OCI-LY3 (cell line): ENCODE measurements around the gene PELI1.
A peak's percentile ranks its signal among the peaks of the same experiment; 100 is the strongest.
"Not testable (repeated sequence)": the region's sequence is repeated elsewhere in the genome, so short reads cannot be mapped to it uniquely, and the experiment has no call there.

Experiments
- H2AFZ ChIP-seq: fragments of 200-600, 300-600 bp; shearing (Covaris generic); 2 replicates; pipeline ENCODE4 v1.6.0; 2014; ENCODE audit warnings: antibody characterized with exemption, low read depth, low read length
- H3K27ac ChIP-seq: fragments of 200-600, 300-600 bp; sonication (generic); 2 replicates; pipeline ENCODE4 v1.5.1; 2014; ENCODE audit warnings: mild to moderate bottlenecking, low read length, moderate library complexity, mixed read lengths
- H3K27me3 ChIP-seq: fragments of 200-600, 300-600 bp; sonication (generic); 2 replicates; pipeline ENCODE4 v1.6.1; 2014; ENCODE audit warnings: low read depth, low read length, mixed read lengths
- H3K36me3 ChIP-seq: fragments of 200-600, 300-600 bp; sonication (generic); replicated peaks from 2 replicates; pipeline ENCODE3; 2014; ENCODE audit warnings: low read depth, low read length, mixed read lengths
- H3K4me1 ChIP-seq: fragments of 300-600, 200-600 bp; sonication (generic); 2 replicates; pipeline ENCODE4 v1.6.1; 2014; ENCODE audit warnings: low read length, mixed read lengths
- H3K4me2 ChIP-seq: fragments of 200-600, 300-600 bp; sonication (generic); 2 replicates; pipeline ENCODE4 v1.6.1; 2014; ENCODE audit warnings: low read length, mixed read lengths
- H3K4me3 ChIP-seq: fragments of 300-600, 200-600 bp; sonication (generic); 2 replicates; pipeline ENCODE4 v1.5.1; 2014; ENCODE audit warnings: antibody characterized with exemption, mild to moderate bottlenecking, low read length, moderate library complexity
- H3K79me2 ChIP-seq: fragments of 300-600, 200-600 bp; shearing (Covaris generic); 2 replicates; pipeline ENCODE4 v1.6.1; 2014; ENCODE audit warnings: mild to moderate bottlenecking, low read length, mixed read lengths
- H3K9ac ChIP-seq: fragments of 300-600, 200-600 bp; shearing (Covaris generic); 2 replicates; pipeline ENCODE4 v1.6.0; 2014; ENCODE audit warnings: mild to moderate bottlenecking, low read length, moderate library complexity
- H3K9me3 ChIP-seq: fragments of 200-600, 300-600 bp; shearing (Covaris generic); 2 replicates; pipeline ENCODE4 v1.6.1; 2014; ENCODE audit warnings: low read length, mixed read lengths; ENCODE audit not compliant: insufficient read depth
- H4K20me1 ChIP-seq: fragments of 200-600, 300-600 bp; sonication (generic); 2 replicates; pipeline ENCODE4 v1.6.1; 2016; ENCODE audit warnings: low read length, mixed read lengths; ENCODE audit not compliant: insufficient read depth
- EZH2phosphoT487 ChIP-seq: fragments of 200-600 bp; shearing (Covaris generic); IDR thresholded peaks from 2 replicates; pipeline ENCODE4 v1.6.1; 2018; ENCODE audit warnings: antibody characterized with exemption, mixed run types, low read depth
- TF ChIP-seq, protein P1 (sequence below): fragments of 200-600, 300-600 bp; sonication (generic); IDR thresholded peaks from 2 replicates; pipeline ENCODE4 v1.5.1; 2014; ENCODE audit warnings: antibody characterized with exemption, low read length, low read depth

The PELI1 gene

GRCh38 chr2:64105670-64106461 is 38.4 kb downstream of the PELI1 start:
- Histone ChIP-seq H2AFZ (no peak overlapping the region), H3K4me1 (peaks cover 91% of the 10 kb centered on the region), H3K36me3 (peaks cover 27% of the 10 kb centered on the region), H4K20me1 (peaks cover 24% of the 10 kb centered on the region; the same call in 1 of the 2 replicates), H3K4me3 (peak overlapping the region; percentile 23; the same call in 1 of the 2 replicates), H3K9me3 (no peaks in the 10 kb centered on the region), H3K27me3 (no peaks in the 10 kb centered on the region), H3K4me2 (peak overlapping the region; percentile 49), H3K79me2 (peaks cover 40% of the 10 kb centered on the region), H3K27ac (peak overlapping the region; percentile 41), H3K9ac (no peak overlapping the region)
- no peak for TF ChIP-seq EZH2phosphoT487
- TF ChIP-seq, protein P1, sequence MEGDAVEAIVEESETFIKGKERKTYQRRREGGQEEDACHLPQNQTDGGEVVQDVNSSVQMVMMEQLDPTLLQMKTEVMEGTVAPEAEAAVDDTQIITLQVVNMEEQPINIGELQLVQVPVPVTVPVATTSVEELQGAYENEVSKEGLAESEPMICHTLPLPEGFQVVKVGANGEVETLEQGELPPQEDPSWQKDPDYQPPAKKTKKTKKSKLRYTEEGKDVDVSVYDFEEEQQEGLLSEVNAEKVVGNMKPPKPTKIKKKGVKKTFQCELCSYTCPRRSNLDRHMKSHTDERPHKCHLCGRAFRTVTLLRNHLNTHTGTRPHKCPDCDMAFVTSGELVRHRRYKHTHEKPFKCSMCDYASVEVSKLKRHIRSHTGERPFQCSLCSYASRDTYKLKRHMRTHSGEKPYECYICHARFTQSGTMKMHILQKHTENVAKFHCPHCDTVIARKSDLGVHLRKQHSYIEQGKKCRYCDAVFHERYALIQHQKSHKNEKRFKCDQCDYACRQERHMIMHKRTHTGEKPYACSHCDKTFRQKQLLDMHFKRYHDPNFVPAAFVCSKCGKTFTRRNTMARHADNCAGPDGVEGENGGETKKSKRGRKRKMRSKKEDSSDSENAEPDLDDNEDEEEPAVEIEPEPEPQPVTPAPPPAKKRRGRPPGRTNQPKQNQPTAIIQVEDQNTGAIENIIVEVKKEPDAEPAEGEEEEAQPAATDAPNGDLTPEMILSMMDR, result no peak

- H3K79me2 ChIP-seq, result peaks cover 33% of the 10 kb centered on the region
- peaks cover 94% of the 10 kb centered on the region for H3K4me1 ChIP-seq
- H3K27me3 ChIP-seq, result no peaks in the 10 kb centered on the region
- no peak overlapping the region for H3K9ac ChIP-seq
- H3K9me3 ChIP-seq, result no peaks in the 10 kb centered on the region
- H3K4me2 ChIP-seq, result no peak overlapping the region
- peaks cover 28% of the 10 kb centered on the region for H3K36me3 ChIP-seq
- H2AFZ ChIP-seq, result no peak overlapping the region
- no peak overlapping the region for H3K4me3 ChIP-seq
- H4K20me1 ChIP-seq, result peaks cover 23% of the 10 kb centered on the region; the same call in 1 of the 2 replicates
- H3K27ac ChIP-seq, result no peak overlapping the region
- no peak for TF ChIP-seq EZH2phosphoT487
- TF ChIP-seq, protein P1, result no peak
These were observed 39.3 kb downstream of the PELI1 start for GRCh38 chr2:64104933-64105332.

DNA sequence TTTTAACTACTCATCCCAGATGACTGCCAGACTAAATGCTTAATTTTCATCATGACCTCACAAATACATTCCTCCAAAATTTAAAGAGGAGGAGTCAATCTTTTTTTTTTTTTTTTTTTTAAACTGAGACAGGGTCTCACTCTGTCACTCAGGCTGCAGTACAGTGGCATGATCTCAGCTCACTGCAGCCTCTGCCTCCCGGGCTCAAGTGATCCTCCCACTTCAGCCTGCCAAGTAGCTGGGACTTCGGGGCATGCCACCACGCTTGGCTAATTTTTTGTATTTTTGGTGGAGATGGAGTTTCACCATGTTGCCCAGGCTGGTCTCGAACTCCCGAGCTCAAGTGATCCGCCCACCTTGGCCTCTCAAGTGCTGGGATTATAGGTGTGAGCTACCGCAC is 41.5 kb downstream of the PELI1 start:
- peak overlapping the region; percentile 15; the same call in 1 of the 2 replicates for H3K9ac ChIP-seq
- H3K4me2 ChIP-seq, result peak overlapping the region; percentile 75
- peaks cover 23% of the 10 kb centered on the region for H3K79me2 ChIP-seq
- H3K27me3 ChIP-seq, H3K4me3 ChIP-seq, H4K20me1 ChIP-seq, H2AFZ ChIP-seq, H3K9me3 ChIP-seq: not testable (repeated sequence)
- H3K27ac ChIP-seq, result peak overlapping the region; percentile 46; the same call in 1 of the 2 replicates
- H3K36me3 ChIP-seq, result peaks cover 43% of the 10 kb centered on the region
- peaks cover 94% of the 10 kb centered on the region for H3K4me1 ChIP-seq

DNA sequence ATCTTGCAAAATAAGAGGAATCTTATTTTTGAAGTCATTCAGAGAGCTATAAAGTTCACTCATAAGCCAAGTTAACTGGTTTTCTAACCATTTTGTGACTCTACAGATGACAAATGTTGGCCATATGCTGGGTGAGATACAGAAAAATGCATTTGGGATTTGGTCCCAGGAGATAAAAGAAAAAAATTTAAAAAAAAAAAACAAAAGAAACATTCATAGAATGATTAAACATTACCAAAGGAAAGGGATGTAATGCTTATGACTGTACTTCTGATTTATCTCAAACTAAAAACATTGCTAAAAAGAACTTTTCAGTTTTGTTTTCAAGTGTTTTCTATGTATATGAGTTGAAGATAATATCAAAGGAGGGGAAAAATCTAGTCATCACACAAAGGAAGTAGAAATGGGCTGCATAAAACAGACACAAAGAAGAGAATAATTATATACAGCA is 43.1 kb downstream of the PELI1 start:
- Histone ChIP-seq H3K79me2 (peaks cover 13% of the 10 kb centered on the region), H4K20me1 (no peaks in the 10 kb centered on the region), H3K9me3 (peaks cover 3% of the 10 kb centered on the region; the same call in 1 of the 2 replicates), H3K4me2 (peak overlapping the region; percentile 75), H3K9ac (peak overlapping the region; percentile 59), H3K4me3 (peak overlapping the region; percentile 36), H3K27ac (peak overlapping the region; percentile 92), H3K4me1 (peaks cover 90% of the 10 kb centered on the region), H3K36me3 (peaks cover 47% of the 10 kb centered on the region), H3K27me3 (no peaks in the 10 kb centered on the region), H2AFZ (no peak overlapping the region)
- TF ChIP-seq, protein P1, result no peak
- TF ChIP-seq EZH2phosphoT487, result no peak

GRCh38 chr2:64100584-64100983 is 43.6 kb downstream of the PELI1 start:
- Histone ChIP-seq H3K27ac (peak overlapping the region; percentile 92), H3K36me3 (peaks cover 51% of the 10 kb centered on the region), H3K9ac (peak overlapping the region; percentile 59), H3K4me2 (peak overlapping the region; percentile 75), H3K79me2 (peaks cover 13% of the 10 kb centered on the region), H3K4me1 (peaks cover 84% of the 10 kb centered on the region), H3K4me3 (peak overlapping the region; percentile 36)
- H4K20me1 ChIP-seq, H3K27me3 ChIP-seq, H3K9me3 ChIP-seq, H2AFZ ChIP-seq: not testable (repeated sequence)
